GM10266 (cell line): ENCODE data around the gene XYLT2.

Experiments used
- DNase-seq: peaks from one replicate; pipeline ENCODE4 v3.0.0; 2012; ENCODE audit errors: extremely low spot score
- TF ChIP-seq, protein P1 (sequence below): IDR thresholded peaks from 2 replicates; pipeline ENCODE4 v1.5.1; 2012; ENCODE audit warnings: mild to moderate bottlenecking, low read depth; ENCODE audit not compliant: control insufficient read depth, insufficient read depth; ENCODE audit errors: missing control alignments

The XYLT2 gene

DNA sequence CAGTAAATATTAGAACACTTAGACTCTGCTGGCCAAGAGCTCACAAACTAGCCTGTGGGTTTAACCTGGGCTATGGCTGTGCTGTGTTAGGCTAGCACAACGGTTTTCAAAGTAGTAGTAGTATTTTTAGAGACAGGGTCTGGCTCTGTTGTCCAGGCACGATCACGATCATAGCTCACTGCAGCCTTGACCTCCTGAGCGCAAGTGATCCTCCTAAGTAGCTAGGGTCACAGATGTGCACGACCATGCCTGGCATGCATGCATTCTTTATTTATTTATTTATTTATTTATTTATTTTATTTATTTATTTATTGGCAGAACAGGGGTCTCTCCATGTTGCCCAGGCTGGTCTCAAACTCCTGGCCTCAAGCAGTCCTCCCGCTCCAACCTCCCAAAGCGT is 16.7 kb downstream of the XYLT2 start:
- DNase-seq = no peak
- TF ChIP-seq, protein P1, sequence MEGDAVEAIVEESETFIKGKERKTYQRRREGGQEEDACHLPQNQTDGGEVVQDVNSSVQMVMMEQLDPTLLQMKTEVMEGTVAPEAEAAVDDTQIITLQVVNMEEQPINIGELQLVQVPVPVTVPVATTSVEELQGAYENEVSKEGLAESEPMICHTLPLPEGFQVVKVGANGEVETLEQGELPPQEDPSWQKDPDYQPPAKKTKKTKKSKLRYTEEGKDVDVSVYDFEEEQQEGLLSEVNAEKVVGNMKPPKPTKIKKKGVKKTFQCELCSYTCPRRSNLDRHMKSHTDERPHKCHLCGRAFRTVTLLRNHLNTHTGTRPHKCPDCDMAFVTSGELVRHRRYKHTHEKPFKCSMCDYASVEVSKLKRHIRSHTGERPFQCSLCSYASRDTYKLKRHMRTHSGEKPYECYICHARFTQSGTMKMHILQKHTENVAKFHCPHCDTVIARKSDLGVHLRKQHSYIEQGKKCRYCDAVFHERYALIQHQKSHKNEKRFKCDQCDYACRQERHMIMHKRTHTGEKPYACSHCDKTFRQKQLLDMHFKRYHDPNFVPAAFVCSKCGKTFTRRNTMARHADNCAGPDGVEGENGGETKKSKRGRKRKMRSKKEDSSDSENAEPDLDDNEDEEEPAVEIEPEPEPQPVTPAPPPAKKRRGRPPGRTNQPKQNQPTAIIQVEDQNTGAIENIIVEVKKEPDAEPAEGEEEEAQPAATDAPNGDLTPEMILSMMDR = no peak

GRCh38 chr17:50363217-50364060 is 17.5 kb downstream of the XYLT2 start:
- DNase-seq = no peak
- TF ChIP-seq, protein P1 = no peak

DNA sequence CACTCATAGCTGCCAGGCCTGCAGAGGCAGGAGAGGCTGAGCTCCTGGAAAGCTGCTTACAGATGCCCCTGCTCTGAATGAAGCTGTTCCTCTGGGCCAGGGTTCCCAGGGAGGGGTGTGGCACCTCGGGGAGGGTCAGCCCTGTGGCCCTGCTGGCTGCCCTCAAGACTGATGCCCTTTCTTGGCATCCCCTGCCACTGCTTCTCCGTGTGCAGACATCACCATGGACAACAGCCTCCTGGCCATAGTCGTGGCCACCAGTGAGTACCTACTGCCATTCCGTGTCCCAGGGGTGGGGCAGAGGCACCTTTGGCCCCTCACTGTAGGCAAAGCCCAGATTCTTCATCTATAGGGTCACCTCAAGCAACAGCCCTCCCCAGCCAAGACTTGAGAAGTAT is 18.1 kb downstream of the XYLT2 start:
- TF ChIP-seq, protein P1 = no peak
- DNase-seq = no peak

DNA sequence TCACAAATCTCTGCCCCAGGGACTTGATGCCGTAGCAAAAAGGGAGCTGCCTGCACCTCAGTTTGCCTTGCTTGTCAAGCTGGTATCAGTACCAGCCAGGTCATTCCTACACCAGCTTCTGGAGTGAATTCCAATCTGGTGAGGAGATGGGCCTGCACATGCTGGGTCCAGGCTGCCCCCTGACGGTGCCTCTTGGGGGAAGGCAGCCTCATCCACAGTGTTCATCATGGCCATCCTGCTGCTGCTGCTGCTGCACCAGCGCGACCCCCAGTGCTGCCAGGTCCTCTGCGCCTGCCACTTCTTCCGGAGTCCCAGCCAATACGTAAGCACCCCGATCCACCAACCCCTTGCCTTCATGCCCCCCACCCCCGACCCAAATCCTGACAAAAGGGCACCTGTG is 18.8 kb downstream of the XYLT2 start:
- no peak for DNase-seq
- TF ChIP-seq, protein P1 = no peak

DNA sequence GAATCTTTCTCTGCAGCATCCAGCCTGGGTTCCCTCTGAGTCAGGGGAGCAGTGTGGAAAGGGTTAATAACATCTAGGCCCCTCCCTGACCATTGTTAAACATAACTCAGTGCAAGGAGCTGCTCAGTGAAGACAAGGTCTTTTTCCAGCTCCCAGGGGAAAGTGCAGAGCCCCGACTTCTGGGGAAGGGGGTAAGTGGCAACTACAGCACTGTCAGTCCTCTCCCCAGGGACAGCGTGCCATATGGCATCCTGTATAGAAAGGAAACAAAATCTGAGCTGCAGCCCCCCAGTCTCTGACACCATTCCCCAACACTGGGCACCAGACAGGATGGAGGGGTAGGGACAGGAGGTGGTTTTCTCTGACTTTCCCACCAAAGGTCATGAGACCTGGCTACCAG is 19.2 kb downstream of the XYLT2 start:
- no peak for DNase-seq
- TF ChIP-seq, protein P1 = no peak

- TF ChIP-seq, protein P1 = no peak
- DNase-seq = no peak
Measured at GRCh38 chr17:50365649-50366393, 19.9 kb downstream of the XYLT2 start.

- TF ChIP-seq, protein P1 = no peak
- DNase-seq = no peak
Measured at GRCh38 chr17:50367401-50367800, 21.5 kb downstream of the XYLT2 start.
